ENCODE results near the gene B3GALT4. TPM values are rescaled to one million over a fixed set of nuclear protein-coding genes. Genes with fewer than 3 reads are reported as not detected.
A peak's percentile ranks its signal among the peaks of the same experiment; 100 is the strongest.

Gene B3GALT4
- total RNA-seq, 1 experiment from 2014 or later: 1.9 TPM

GRCh38 chr6:33313709-33314514 is 37.0 kb downstream of the B3GALT4 start, which contains the start of gene TAPBP:
TAPBP (minus strand) TSS chr6:33314078; CDS start chr6:33314041, 37 bp downstream.
- Histone ChIP-seq H3K27ac (ENCODE audit: low read depth, low read length) (peak within 1 kb of the TSS; percentile 89), H3K4me3 (replicated peaks in 1 of 2; ENCODE audit: low read depth in 1 of 2, low read length in 2 of 2) (peak within 1 kb of the TSS; percentile 78 to 91), H3K9me3 (ENCODE audit: control insufficient read depth in 1 of 2, insufficient read depth in 1 of 2, low read depth in 1 of 2, low read length in 2 of 2) (no peaks in the 10 kb centered on the region), H3K9me2 (ENCODE audit: insufficient read depth) (no peaks in the 10 kb centered on the region), H3K79me2 (ENCODE audit: insufficient read depth, low read length) (peaks cover 27% of the 10 kb centered on the region), H3K27me3 (ENCODE audit: insufficient read depth, low read length) (no peaks in the 10 kb centered on the region), H3K36me3 (ENCODE audit: control insufficient read depth in 1 of 2, insufficient read depth in 2 of 2, low read length in 2 of 2) (peaks cover 4 to 7% of the 10 kb centered on the region in 2 experiments; a peak in 3 of 4 replicates), H3K9ac (ENCODE audit: low read length) (peak within 1 kb of the TSS; percentile 92), H3K4me1 (ENCODE audit: control insufficient read depth in 1 of 2, insufficient read depth in 2 of 2, low read length in 2 of 2) (peaks cover 33 to 45% of the 10 kb centered on the region in 2 experiments), H2AFZ (ENCODE audit: low read depth, low read length, poor library complexity, severe bottlenecking) (peak within 1 kb of the TSS; percentile 93), H3K4me2 (ENCODE audit: low read length) (peak within 1 kb of the TSS; percentile 95), H4K20me1 (ENCODE audit: insufficient read depth) (no peaks in the 10 kb centered on the region)
- RAD21 ChIA-PET (ENCODE audit: low non-redundant PET in 1 of 2, low total read pairs in 2 of 2, uncharacterized antibody in 2 of 2, unreplicated experiment in 2 of 2): no interaction called here
- CTCF ChIA-PET: no interaction called here
- DNase-seq (ENCODE audit: low read depth, low spot score): no peak
- intact Hi-C loops (cut with micrococcal nuclease): loop anchor here (2.0 kb wide), 1 partner anchor 15 kb away; the partner anchor contains the start of gene RGL2
- ATAC-seq: peak; percentile 24
- BruUV-seq (replicated peaks): TSS peak; percentile 61
- no peak for TF ChIP-seq ZNF274 (IDR thresholded peaks at IDR 0.05; ENCODE audit: low read depth, low read length)
- no peak for TF ChIP-seq RAD21 (IDR thresholded peaks at IDR 0.05; ENCODE audit: low read depth)
- TF ChIP-seq POLR2AphosphoS5 (IDR thresholded peaks at IDR 0.05; ENCODE audit: low read depth, low read length): peak; percentile 53
- TF ChIP-seq POLR2A (IDR thresholded peaks at IDR 0.05; ENCODE audit: borderline replicate concordance, extremely low read depth, insufficient read depth, insufficient read length): peak; percentile 49
- peak; percentile 56; the same call in 1 of the 2 replicates for TF ChIP-seq ZFX (IDR thresholded peaks at IDR 0.05)
- POLR2A ChIA-PET: no interaction called here

DNA sequence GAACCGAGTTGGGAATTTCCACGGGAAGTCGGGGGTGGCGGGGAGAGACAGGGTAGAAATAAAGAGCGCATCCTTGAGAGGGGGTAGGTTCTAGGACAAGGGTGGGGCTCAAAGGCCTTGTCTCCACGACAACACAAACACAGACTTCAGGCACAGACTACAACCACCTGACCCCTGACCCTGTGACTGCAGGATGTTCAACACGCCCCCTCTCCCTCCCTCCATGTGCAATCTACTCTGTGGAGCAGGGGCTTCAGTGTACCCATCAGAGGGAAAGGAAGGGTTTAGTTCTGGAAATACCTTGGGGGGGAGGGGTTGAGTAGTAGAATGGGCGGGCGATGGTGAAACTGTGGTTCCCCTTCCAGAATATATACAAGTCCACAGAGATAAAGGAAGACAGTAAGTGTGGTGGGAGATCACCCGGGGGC is 37.6 kb downstream of the B3GALT4 start:
- CTCF ChIA-PET: no interaction called here
- TF ChIP-seq FOSL1 (IDR thresholded peaks at IDR 0.05; ENCODE audit: low read depth): no peak
- Histone ChIP-seq H3K27me3 (ENCODE audit: insufficient read depth, low read length) (no peaks in the 10 kb centered on the region), H3K9me3 (ENCODE audit: control insufficient read depth in 1 of 2, insufficient read depth in 1 of 2, low read depth in 1 of 2, low read length in 2 of 2) (no peaks in the 10 kb centered on the region), H2AFZ (ENCODE audit: low read depth, low read length, poor library complexity, severe bottlenecking) (peak overlapping the region; percentile 93), H3K4me1 (ENCODE audit: control insufficient read depth in 1 of 2, insufficient read depth in 2 of 2, low read length in 2 of 2) (peaks cover 39 to 51% of the 10 kb centered on the region in 2 experiments), H3K4me2 (ENCODE audit: low read length) (peak overlapping the region; percentile 95), H3K9ac (ENCODE audit: low read length) (peak overlapping the region; percentile 92), H3K4me3 (replicated peaks in 1 of 2; ENCODE audit: low read depth in 1 of 2, low read length in 2 of 2) (peak overlapping the region; percentile 78 to 91), H3K36me3 (ENCODE audit: control insufficient read depth in 1 of 2, insufficient read depth in 2 of 2, low read length in 2 of 2) (peaks cover 9 to 14% of the 10 kb centered on the region in 2 experiments; a peak in 3 of 4 replicates), H3K9me2 (ENCODE audit: insufficient read depth) (no peaks in the 10 kb centered on the region), H3K27ac (ENCODE audit: low read depth, low read length) (peak overlapping the region; percentile 89), H3K79me2 (ENCODE audit: insufficient read depth, low read length) (peaks cover 33% of the 10 kb centered on the region), H4K20me1 (ENCODE audit: insufficient read depth) (no peaks in the 10 kb centered on the region)
- intact Hi-C loops (cut with micrococcal nuclease): loop anchor here (2.0 kb wide), 1 partner anchor 16 kb away; the partner anchor contains the start of gene RGL2
- RAD21 ChIA-PET (ENCODE audit: low non-redundant PET in 1 of 2, low total read pairs in 2 of 2, uncharacterized antibody in 2 of 2, unreplicated experiment in 2 of 2): no interaction called here
- ATAC-seq (peak; percentile 21), DNase-seq (ENCODE audit: low read depth, low spot score) (no peak)
- no TSS peak for BruUV-seq (replicated peaks)
- POLR2A ChIA-PET: no interaction called here

Data from HCT116 (cell line).